Measurements from ENCODE around the gene TP53AIP1.
A peak's percentile ranks its signal among the peaks of the same experiment; 100 is the strongest.

TP53AIP1 gene

GRCh38 chr11:128942272-128942612 lies 429 bp downstream of the TP53AIP1 start:
- no peak for DNase-seq

GRCh38 chr11:128941573-128942271 lies 949 bp downstream of the TP53AIP1 start:
- DNase-seq: no peak

GRCh38 chr11:128941110-128941509 lies 1.6 kb downstream of the TP53AIP1 start:
- DNase-seq: peak; percentile 74

GRCh38 chr11:128940603-128941002 lies 2.1 kb downstream of the TP53AIP1 start:
- DNase-seq: no peak

- no peak for DNase-seq
Measured at GRCh38 chr11:128940156-128940555, 2.5 kb downstream of the TP53AIP1 start.

GRCh38 chr11:128939591-128939990 lies 3.1 kb downstream of the TP53AIP1 start:
- no peak for DNase-seq

- DNase-seq: no peak
Measured at GRCh38 chr11:128938156-128938885, 4.3 kb downstream of the TP53AIP1 start.

GRCh38 chr11:128937480-128937879 lies 5.2 kb downstream of the TP53AIP1 start:
- peak; percentile 30 for DNase-seq

GRCh38 chr11:128936606-128937251 lies 5.9 kb downstream of the TP53AIP1 start:
- DNase-seq: peak; percentile 59

GRCh38 chr11:128934926-128935325 lies 7.7 kb downstream of the TP53AIP1 start:
- no peak for DNase-seq

- no peak for DNase-seq
Measured at GRCh38 chr11:128934351-128934750, 8.3 kb downstream of the TP53AIP1 start.

- DNase-seq: no peak
Measured at GRCh38 chr11:128933481-128934178, 9.0 kb downstream of the TP53AIP1 start.

- peak; percentile 74 for DNase-seq
Measured at GRCh38 chr11:128931668-128932067, 11.0 kb downstream of the TP53AIP1 start.

GRCh38 chr11:128931066-128931465 lies 11.6 kb downstream of the TP53AIP1 start:
- DNase-seq: no peak

GRCh38 chr11:128929991-128930390 lies 12.7 kb downstream of the TP53AIP1 start:
- DNase-seq: peak; percentile 15

GRCh38 chr11:128929468-128929867 lies 13.2 kb downstream of the TP53AIP1 start:
- no peak for DNase-seq

- DNase-seq: no peak
Measured at GRCh38 chr11:128928400-128928799, 14.3 kb downstream of the TP53AIP1 start.

- DNase-seq: no peak
Measured at GRCh38 chr11:128927683-128928336, 14.9 kb downstream of the TP53AIP1 start.

- DNase-seq: no peak
Measured at GRCh38 chr11:128927108-128927461, 15.6 kb downstream of the TP53AIP1 start.

GRCh38 chr11:128926437-128927107 lies 16.1 kb downstream of the TP53AIP1 start:
- peak; percentile 55 for DNase-seq

GRCh38 chr11:128926000-128926399 lies 16.7 kb downstream of the TP53AIP1 start:
- peak; percentile 52 for DNase-seq

GRCh38 chr11:128925250-128925600 lies 17.4 kb downstream of the TP53AIP1 start:
- DNase-seq: no peak
